HepG2 (cell line): Measurements from ENCODE around the gene GALNT10. TPM values are rescaled to one million over a fixed set of nuclear protein-coding genes. Genes with fewer than 3 reads are reported as not detected.

Experiments used
- ESRRA ChIP-seq: sonication (generic); formaldehyde crosslinking; IDR thresholded peaks from 2 replicates; pipeline ENCODE4 v1.5.1; 2020; ENCODE audit warnings: mild to moderate bottlenecking, low read depth, missing genetic modification reagents
- HNRNPLL ChIP-seq: fragments of 200-400 bp; formaldehyde crosslinking; IDR thresholded peaks from 2 replicates; pipeline ENCODE4 v1.6.1; 2017; ENCODE audit warnings: mild to moderate bottlenecking, low read depth, low read length; ENCODE audit not compliant: poor library complexity, severe bottlenecking
- JARID2 ChIP-seq: sonication (generic); formaldehyde crosslinking; IDR thresholded peaks from 2 replicates; pipeline ENCODE4 v1.8.1; 2023; ENCODE audit warnings: missing genetic modification reagents, inconsistent platforms; ENCODE audit not compliant: insufficient replicate concordance
- JUND ChIP-seq: sonication (generic); formaldehyde crosslinking; IDR thresholded peaks from 2 replicates; pipeline ENCODE4 v1.8.0; 2022; ENCODE audit warnings: mild to moderate bottlenecking, missing genetic modification reagents
- MTF1 ChIP-seq: sonication (generic); formaldehyde crosslinking; IDR thresholded peaks from 2 replicates; pipeline ENCODE4 v1.5.0; 2020; ENCODE audit warnings: missing genetic modification reagents
- SNAPC2 ChIP-seq: sonication (generic); formaldehyde crosslinking; IDR thresholded peaks from 2 replicates; pipeline ENCODE4 v1.8.1; 2022; ENCODE audit warnings: mild to moderate bottlenecking, missing genetic modification reagents
- ZFAT ChIP-seq: sonication (generic); formaldehyde crosslinking; conservative IDR thresholded peaks from 2 replicates; pipeline ENCODE4 v1.8.1; 2023; ENCODE audit warnings: missing genetic modification reagents, inconsistent platforms
- ZFP36L2 ChIP-seq: sonication (generic); formaldehyde crosslinking; IDR thresholded peaks from 2 replicates; pipeline ENCODE4 v1.4.0; 2020; ENCODE audit warnings: missing genetic modification reagents
- ZMYM3 ChIP-seq: sonication (generic); formaldehyde crosslinking; IDR thresholded peaks from 2 replicates; pipeline ENCODE4 v1.5.1; 2020; ENCODE audit warnings: mild to moderate bottlenecking, missing genetic modification reagents
- ZNF274 ChIP-seq: sonication (generic); formaldehyde crosslinking; IDR thresholded peaks from 2 replicates; pipeline ENCODE4 v1.5.1; 2020; ENCODE audit warnings: mild to moderate bottlenecking, missing genetic modification reagents
- ZNF333 ChIP-seq: sonication (generic); formaldehyde crosslinking; IDR thresholded peaks from 2 replicates; pipeline ENCODE4 v1.4.0; 2020; ENCODE audit warnings: mild to moderate bottlenecking, missing genetic modification reagents, borderline replicate concordance
- ZNF441 ChIP-seq: sonication (generic); formaldehyde crosslinking; IDR thresholded peaks from 2 replicates; pipeline ENCODE4 v1.7.0; 2021; ENCODE audit warnings: missing genetic modification reagents, borderline replicate concordance
- ZNF468 ChIP-seq: sonication (generic); formaldehyde crosslinking; IDR thresholded peaks from 2 replicates; pipeline ENCODE4 v1.8.0; 2022; ENCODE audit warnings: mild to moderate bottlenecking, moderate library complexity, missing genetic modification reagents
- polyA plus RNA-seq, 8 experiments: library from polyadenylated mRNA; depleted of rRNA in 3 of 8; stranded (reverse) in 7 of 8; unstranded in 1 of 8; fragments of >200 nt; fragmentation: Illumina TruSeq in 4 of 8; extraction: Trizol in 4 of 8; gene quantifications; 2 replicates each; pipeline versions ENCODE4 v1.2.1 to v1.2.3, GENCODE V29; 2011 to 2016; ENCODE audit warnings: low read depth in 4 of 8, missing spikeins in 1 of 8, mixed read lengths in 1 of 8; ENCODE audit not compliant: insufficient read depth in 1 of 8
- total RNA-seq, 5 experiments: library from RNA; depleted of rRNA; stranded (reverse); fragments of >200 nt; fragmentation: Illumina TruSeq; extraction: Trizol; gene quantifications; 2 replicates each; pipeline ENCODE4 v1.2.3, GENCODE V29; 2016; ENCODE audit warnings: low read depth in 1 of 5
- TF ChIP-seq, protein P1 (sequence below): sonication (generic); formaldehyde crosslinking; IDR thresholded peaks from 2 replicates; pipeline ENCODE4 v1.9.0; 2021; ENCODE audit warnings: missing genetic modification reagents, borderline replicate concordance
- TF ChIP-seq, protein P2 (sequence below): sonication (generic); formaldehyde crosslinking; conservative IDR thresholded peaks from 2 replicates; pipeline ENCODE4 v1.8.0; 2022; ENCODE audit warnings: mild to moderate bottlenecking, moderate library complexity, missing genetic modification reagents
- TF ChIP-seq, protein P3 (sequence below): sonication (generic); formaldehyde crosslinking; IDR thresholded peaks from 2 replicates; pipeline ENCODE4 v1.4.0; 2020; ENCODE audit warnings: missing genetic modification reagents, borderline replicate concordance
- TF ChIP-seq, protein P4 (sequence below): sonication (generic); formaldehyde crosslinking; IDR thresholded peaks from 2 replicates; pipeline ENCODE4 v1.5.1; 2020; ENCODE audit warnings: mild to moderate bottlenecking, missing genetic modification reagents

GALNT10 gene
- total and polyA plus RNA-seq, 2 of the 13 experiments (the other 11 are each of a cell fraction or from before 2014, with no cell fraction given): 8.1 to 11.2 TPM

DNA sequence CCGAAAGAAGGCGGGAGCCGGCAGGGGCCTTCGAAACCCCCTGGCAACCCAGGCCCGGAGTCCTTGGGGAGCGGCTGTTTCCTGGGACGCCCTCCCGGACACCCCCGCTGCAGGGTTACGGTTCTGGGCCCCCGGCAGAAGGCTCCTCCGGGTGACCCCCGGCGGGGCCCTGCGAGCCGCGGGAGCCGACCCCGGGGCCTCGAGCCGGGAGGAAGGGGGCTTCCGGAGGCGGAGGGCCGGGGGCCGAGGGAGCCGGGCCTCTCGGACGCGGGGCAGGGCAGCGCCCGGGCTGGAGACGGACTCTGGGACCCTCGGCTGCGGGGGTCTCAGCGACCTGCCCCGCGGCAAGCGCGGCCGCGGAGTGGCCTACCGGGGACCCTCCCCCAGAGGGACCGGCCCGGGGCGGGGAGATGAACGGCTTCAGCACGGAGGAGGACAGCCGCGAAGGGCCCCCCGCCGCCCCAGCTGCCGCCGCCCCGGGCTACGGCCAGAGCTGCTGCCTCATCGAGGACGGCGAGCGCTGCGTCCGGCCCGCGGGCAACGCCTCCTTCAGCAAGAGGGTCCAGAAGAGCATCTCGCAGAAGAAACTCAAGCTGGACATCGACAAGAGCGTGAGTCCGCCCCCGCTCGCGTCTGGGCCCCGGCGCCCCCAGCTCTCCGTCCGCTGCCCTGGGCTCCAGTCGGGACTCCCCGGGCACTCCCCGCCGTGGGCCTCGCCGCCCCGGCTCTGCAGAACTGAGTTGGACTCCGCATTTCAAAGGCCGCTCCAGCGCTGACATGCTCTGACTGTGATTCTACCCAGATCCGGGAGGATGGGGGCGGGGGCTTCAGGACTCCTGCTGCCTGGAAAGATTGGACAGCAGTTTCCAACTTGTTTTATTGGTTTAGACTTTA is 255.9 kb downstream of the GALNT10 start (continued):
- TF ChIP-seq MTF1 (no peak), JARID2 (CRISPR knock-in tag) (no peak), SNAPC2 (CRISPR knock-in tag) (0 out of 2 replicates have a peak, but pooled peaks have one; percentile 38), JUND (CRISPR knock-in tag) (no peak), ZNF274 (CRISPR knock-in tag) (no peak), ZFAT (CRISPR knock-in tag) (no peak), ZNF468 (CRISPR knock-in tag) (no peak), ZNF333 (no peak; the same call in 1 of the 2 replicates), ZMYM3 (CRISPR knock-in tag) (no peak), ZNF441 (peak; percentile 20; the same call in 1 of the 2 replicates), HNRNPLL (peak; percentile 26), ESRRA (no peak), ZFP36L2 (no peak)
- TF ChIP-seq, protein P1, sequence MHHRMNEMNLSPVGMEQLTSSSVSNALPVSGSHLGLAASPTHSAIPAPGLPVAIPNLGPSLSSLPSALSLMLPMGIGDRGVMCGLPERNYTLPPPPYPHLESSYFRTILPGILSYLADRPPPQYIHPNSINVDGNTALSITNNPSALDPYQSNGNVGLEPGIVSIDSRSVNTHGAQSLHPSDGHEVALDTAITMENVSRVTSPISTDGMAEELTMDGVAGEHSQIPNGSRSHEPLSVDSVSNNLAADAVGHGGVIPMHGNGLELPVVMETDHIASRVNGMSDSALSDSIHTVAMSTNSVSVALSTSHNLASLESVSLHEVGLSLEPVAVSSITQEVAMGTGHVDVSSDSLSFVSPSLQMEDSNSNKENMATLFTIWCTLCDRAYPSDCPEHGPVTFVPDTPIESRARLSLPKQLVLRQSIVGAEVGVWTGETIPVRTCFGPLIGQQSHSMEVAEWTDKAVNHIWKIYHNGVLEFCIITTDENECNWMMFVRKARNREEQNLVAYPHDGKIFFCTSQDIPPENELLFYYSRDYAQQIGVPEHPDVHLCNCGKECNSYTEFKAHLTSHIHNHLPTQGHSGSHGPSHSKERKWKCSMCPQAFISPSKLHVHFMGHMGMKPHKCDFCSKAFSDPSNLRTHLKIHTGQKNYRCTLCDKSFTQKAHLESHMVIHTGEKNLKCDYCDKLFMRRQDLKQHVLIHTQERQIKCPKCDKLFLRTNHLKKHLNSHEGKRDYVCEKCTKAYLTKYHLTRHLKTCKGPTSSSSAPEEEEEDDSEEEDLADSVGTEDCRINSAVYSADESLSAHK (CRISPR knock-in tag): no peak
- TF ChIP-seq, protein P2, sequence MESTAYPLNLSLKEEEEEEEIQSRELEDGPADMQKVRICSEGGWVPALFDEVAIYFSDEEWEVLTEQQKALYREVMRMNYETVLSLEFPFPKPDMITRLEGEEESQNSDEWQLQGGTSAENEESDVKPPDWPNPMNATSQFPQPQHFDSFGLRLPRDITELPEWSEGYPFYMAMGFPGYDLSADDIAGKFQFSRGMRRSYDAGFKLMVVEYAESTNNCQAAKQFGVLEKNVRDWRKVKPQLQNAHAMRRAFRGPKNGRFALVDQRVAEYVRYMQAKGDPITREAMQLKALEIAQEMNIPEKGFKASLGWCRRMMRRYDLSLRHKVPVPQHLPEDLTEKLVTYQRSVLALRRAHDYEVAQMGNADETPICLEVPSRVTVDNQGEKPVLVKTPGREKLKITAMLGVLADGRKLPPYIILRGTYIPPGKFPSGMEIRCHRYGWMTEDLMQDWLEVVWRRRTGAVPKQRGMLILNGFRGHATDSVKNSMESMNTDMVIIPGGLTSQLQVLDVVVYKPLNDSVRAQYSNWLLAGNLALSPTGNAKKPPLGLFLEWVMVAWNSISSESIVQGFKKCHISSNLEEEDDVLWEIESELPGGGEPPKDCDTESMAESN (CRISPR knock-in tag): peak; percentile 45; the same call in 1 of the 2 replicates
- TF ChIP-seq, protein P3, sequence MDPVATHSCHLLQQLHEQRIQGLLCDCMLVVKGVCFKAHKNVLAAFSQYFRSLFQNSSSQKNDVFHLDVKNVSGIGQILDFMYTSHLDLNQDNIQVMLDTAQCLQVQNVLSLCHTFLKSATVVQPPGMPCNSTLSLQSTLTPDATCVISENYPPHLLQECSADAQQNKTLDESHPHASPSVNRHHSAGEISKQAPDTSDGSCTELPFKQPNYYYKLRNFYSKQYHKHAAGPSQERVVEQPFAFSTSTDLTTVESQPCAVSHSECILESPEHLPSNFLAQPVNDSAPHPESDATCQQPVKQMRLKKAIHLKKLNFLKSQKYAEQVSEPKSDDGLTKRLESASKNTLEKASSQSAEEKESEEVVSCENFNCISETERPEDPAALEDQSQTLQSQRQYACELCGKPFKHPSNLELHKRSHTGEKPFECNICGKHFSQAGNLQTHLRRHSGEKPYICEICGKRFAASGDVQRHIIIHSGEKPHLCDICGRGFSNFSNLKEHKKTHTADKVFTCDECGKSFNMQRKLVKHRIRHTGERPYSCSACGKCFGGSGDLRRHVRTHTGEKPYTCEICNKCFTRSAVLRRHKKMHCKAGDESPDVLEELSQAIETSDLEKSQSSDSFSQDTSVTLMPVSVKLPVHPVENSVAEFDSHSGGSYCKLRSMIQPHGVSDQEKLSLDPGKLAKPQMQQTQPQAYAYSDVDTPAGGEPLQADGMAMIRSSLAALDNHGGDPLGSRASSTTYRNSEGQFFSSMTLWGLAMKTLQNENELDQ: no peak
- TF ChIP-seq, protein P4, sequence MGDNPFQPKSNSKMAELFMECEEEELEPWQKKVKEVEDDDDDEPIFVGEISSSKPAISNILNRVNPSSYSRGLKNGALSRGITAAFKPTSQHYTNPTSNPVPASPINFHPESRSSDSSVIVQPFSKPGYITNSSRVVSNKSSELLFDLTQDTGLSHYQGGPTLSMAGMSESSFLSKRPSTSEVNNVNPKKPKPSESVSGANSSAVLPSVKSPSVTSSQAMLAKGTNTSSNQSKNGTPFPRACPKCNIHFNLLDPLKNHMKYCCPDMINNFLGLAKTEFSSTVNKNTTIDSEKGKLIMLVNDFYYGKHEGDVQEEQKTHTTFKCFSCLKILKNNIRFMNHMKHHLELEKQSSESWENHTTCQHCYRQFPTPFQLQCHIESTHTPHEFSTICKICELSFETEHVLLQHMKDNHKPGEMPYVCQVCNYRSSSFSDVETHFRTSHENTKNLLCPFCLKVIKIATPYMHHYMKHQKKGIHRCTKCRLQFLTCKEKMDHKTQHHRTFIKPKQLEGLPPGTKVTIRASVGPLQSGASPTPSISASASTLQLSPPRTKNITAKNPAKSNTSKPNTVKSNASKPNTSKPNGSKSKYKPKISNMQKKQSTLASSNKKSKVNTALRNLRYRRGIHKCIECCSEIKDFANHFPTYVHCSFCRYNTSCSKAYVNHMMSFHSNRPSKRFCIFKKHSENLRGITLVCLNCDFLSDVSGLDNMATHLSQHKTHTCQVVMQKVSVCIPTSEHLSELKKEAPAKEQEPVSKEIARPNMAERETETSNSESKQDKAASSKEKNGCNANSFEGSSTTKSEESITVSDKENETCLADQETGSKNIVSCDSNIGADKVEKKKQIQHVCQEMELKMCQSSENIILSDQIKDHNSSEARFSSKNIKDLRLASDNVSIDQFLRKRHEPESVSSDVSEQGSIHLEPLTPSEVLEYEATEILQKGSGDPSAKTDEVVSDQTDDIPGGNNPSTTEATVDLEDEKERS (CRISPR knock-in tag): no peak
